ENCODE data around the gene SRPK2. TPM values are rescaled to one million over a fixed set of nuclear protein-coding genes. Genes with fewer than 3 reads are reported as not detected.
"Not testable (repeated sequence)": the region's sequence is repeated elsewhere in the genome, so short reads cannot be mapped to it uniquely, and the experiment has no call there.

Gene SRPK2
- polyA plus RNA-seq, 4 donors, result 50.4 to 52.5 (median 51.7) TPM

DNA sequence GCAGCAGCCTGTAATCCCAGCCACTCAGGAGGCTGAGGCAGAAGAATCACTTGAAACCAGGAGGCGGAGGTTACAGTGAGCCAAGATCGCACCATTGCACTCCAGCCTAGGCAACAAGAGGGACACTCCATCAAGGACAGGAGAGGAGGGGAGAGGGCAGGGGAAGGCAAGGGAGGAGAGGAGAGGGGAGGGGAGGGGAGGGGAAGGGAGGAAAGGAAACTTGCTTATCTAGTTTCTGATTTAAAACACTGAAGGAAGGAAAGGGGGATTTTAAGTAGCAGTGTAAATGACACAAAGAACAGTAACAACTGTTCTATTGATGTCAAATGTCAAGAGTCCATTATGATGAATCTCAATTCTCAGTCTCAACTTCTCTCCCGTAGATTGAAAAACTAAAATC, 43.7 kb downstream of the SRPK2 start:
- no peak for DNase-seq (ENCODE audit: low read depth in 4 of 4, low spot score in 2 of 4)

GRCh38 chr7:105339404-105340323, 49.1 kb downstream of the SRPK2 start:
- DNase-seq (ENCODE audit: low read depth in 4 of 4, low spot score in 2 of 4), result no peak

DNA sequence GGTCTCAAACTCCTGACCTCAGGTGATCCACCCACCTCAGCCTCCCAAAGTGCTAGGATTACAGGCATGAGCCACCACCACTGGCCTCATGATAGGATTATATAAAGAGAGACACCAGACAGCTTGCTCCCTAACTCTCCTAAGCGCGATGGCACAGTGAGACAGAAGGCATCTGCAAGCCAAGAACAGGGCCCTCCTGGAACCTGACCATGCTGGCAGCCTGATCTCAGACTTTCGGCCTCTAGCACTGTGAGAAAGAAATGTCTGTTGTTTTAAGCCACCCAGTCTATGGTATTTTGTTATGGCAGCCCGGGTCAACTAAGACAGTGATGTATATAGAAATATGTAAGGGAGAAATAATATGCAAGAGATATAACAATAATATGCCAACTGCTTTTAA, 51.2 kb downstream of the SRPK2 start:
- DNase-seq (ENCODE audit: low read depth in 4 of 4, low spot score in 2 of 4), result no peak

- DNase-seq (ENCODE audit: low read depth in 4 of 4, low spot score in 2 of 4), result no peak
Observed at GRCh38 chr7:105336009-105336408, 52.7 kb downstream of the SRPK2 start.

DNA sequence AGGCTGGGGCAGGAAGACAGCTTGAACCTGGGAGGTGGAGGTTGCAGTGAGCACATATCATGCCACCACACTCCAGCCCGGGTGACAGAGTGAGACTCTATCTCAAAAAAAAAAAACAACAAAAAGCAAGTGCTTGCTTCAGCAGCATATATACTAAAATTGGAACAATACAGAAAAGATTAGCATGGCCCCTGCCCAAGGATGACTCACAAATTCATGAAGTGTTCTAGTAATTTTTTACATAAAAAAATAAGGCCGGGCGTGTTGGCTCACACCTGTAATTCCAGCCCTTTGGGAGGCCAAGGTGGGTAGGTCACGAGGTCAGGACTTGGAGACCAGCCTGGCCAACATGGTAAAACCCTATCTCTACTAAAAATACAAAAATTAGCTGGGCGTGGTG, 56.1 kb downstream of the SRPK2 start:
- DNase-seq (ENCODE audit: low read depth in 4 of 4, low spot score in 2 of 4), result not testable (repeated sequence)

DNA sequence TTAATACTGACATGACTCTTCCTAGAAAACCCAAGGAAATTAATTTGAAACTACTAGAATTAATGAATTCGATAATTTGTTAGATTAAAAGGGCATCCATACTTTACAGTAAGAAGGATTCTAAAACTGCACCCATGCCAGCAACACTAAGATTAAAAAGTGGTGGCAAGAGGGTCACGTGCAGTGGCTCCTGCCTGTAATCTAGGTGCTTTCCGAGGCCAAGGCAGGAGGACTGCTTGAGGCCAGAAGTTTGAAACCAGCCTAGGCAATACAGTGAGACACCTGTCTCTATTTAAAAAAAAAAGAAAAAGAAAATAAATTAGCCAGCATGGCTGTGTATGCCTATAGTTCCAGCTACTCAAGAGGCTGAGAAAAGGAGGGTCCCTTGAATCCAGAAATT, 58.2 kb downstream of the SRPK2 start:
- DNase-seq (ENCODE audit: low read depth in 4 of 4, low spot score in 2 of 4), result no peak

- no peak for DNase-seq (ENCODE audit: low read depth in 4 of 4, low spot score in 2 of 4)
Observed at GRCh38 chr7:105327201-105327600, 61.5 kb downstream of the SRPK2 start.

DNA sequence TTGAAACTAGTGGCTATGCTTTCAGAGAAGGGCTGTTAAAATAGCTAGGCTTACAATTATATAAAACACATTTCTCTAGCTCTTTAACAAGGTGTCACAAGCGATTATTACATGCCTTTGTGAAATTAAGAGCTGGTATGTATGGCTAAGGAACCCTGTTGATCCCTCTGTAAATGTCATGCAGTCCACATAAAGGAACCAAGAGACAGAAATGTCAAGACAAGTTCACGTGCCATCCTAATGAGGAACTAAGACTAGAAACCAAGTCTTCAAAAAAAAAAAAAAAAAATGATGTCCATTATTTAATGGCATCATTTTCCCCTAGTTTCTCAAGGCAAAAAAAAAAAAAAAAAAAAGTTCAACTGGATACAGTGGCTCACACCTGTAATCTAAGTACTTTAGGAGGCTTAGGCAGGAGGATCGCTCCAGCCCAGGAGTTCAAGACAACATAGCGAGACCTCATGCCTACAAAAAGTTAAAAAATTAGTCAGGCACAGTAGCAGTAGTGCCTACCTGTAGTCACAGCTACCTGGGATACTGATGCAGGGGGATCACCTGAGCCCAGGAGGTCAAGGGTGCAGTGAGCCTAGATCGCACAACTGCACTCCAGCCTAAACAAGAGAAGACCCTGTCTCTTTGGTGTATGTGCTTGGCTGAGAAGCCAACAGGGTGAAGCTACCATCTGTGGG, 63.4 kb downstream of the SRPK2 start:
- DNase-seq (ENCODE audit: low read depth in 4 of 4, low spot score in 2 of 4), result no peak

- DNase-seq (ENCODE audit: low read depth in 4 of 4, low spot score in 2 of 4), result not testable (repeated sequence)
Observed at GRCh38 chr7:105324606-105325005, 64.1 kb downstream of the SRPK2 start.

DNA sequence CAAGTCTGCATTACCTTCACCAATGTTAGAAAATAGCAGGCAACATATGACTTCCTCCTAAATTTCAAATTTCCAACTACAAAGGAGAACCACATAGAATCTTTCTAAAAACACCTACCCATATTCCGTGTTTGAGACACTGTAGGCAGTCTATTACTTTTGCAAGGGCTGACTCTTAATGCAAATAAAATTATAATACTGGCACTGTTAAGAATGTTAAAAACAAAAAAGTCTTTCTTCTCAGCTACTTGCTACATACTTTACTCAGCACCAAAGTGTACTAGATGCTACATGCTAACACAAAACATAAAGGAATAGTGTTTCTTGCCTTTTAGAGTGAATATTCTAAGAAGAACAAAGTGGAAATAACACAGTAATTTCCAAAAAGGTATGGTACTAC, 65.4 kb downstream of the SRPK2 start:
- DNase-seq (ENCODE audit: low read depth in 4 of 4, low spot score in 2 of 4), result no peak

- no peak for DNase-seq (ENCODE audit: low read depth in 4 of 4, low spot score in 2 of 4)
Observed at GRCh38 chr7:105322655-105323277, 66.0 kb downstream of the SRPK2 start.

DNA sequence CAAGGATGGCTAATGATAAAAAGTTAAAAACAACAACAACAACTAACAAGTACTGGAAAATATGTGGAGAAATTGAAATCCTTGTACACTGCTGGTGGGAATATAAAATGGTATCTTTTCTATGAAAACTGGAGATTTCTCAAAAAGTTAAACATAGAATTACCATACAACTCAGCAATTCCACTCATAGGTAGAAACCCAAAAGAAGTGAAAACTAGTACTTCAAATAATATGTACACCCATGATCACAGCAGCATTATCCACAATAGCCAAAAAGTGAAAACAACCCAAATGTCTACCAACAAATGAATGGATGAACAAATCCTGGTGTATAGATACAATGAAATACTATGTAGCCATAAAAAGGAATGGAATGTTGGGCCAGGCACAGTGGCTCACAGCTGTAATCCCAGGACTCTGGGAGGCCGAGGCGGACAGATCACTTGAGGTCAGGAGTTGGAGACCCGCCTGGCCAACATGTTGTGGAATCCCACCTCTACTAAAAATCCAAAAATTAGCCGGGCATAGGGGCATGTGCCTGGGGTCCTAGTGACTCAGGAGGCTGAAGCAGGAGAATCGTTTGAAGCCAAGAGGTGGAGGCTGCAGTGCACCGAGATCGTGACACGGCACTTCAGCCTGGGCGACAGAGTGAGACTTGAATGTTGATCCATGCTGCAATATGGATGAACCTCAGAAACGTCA, 66.8 kb downstream of the SRPK2 start:
- DNase-seq (ENCODE audit: low read depth in 4 of 4, low spot score in 2 of 4), result no peak

DNA sequence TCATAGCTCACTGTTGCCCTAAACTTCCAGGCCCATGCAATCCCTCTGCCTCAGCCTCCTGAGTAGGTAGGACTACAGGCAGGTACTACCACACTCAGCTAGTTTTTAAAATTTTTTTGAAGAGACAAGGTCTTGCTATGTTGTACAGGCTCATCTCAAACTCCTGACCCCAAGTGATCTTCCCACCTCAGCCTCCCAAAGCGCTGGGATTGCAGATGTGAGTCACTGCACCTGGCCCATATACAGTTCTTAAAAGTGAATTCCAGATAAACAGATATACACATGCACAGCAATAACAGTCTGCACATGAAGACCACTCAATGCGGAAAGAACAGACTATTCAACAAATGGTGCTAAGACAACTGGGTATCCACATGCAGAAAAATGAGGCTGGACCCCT, 67.8 kb downstream of the SRPK2 start:
- no peak for DNase-seq (ENCODE audit: low read depth in 4 of 4, low spot score in 2 of 4)

DNA sequence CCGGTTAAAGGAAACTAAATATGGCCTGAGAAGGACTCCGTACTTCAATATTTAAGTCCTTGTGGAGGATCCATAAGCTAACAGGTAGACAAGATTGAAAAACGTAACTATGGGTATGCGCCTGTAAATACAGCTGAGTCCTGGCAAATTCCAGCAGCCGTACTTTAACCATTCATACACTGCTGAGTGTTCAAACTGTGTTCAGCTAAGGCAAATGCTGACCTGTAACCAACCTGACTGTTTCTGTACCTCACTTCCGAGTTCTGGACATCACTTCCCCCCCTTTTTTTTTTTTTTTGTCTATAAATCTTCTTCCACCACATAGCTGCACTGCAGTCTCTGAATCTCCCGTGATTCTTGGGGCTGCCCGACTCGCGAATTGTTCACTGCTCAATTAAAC, 69.1 kb downstream of the SRPK2 start:
- no peak for DNase-seq (ENCODE audit: low read depth in 4 of 4, low spot score in 2 of 4)

GRCh38 chr7:105316578-105317344, 72.0 kb downstream of the SRPK2 start:
- no peak for DNase-seq (ENCODE audit: low read depth in 4 of 4, low spot score in 2 of 4)

DNA sequence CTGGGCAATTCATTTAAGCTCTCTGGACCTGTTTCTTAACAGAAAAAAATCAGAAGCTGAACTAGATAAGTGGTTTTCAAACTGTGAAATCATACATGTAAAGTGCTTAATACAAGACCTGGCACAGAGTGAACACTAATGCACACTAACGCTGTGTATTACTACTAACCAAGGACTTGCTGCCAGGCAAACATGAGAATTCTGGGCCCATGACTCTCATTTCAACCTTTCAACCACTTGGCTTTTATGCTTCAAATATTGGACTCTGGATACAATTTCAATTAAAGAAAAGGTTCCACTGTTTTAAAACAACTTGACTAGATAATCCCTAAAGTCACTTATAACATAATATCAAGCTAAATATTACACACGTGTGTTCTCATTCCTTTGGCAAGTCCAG, 73.4 kb downstream of the SRPK2 start:
- no peak for DNase-seq (ENCODE audit: low read depth in 4 of 4, low spot score in 2 of 4)

GRCh38 chr7:105309235-105310169, 79.2 kb downstream of the SRPK2 start:
- DNase-seq (ENCODE audit: low read depth in 4 of 4, low spot score in 2 of 4), result no peak

- no peak for DNase-seq (ENCODE audit: low read depth in 4 of 4, low spot score in 2 of 4)
Observed at GRCh38 chr7:105307163-105307672, 81.5 kb downstream of the SRPK2 start.

GRCh38 chr7:105306298-105306748, 82.4 kb downstream of the SRPK2 start:
- DNase-seq (ENCODE audit: low read depth in 4 of 4, low spot score in 2 of 4), result no peak
